PFSK-1 (cell line): ENCODE data around the gene LRFN3.

ENCODE experiments used
- FOXP2 ChIP-seq: optimal IDR thresholded peaks from 2 replicates; pipeline ENCODE3; 2011; ENCODE audit warnings: borderline replicate concordance, control low read depth, inconsistent platforms; ENCODE audit not compliant: insufficient read depth; ENCODE audit errors: extremely low read length, extremely low read depth
- POLR2AphosphoS5 ChIP-seq: IDR thresholded peaks from 2 replicates; pipeline ENCODE4 v1.6.1; 2012; ENCODE audit warnings: low read depth, mild to moderate bottlenecking, control low read depth, low read length, moderate library complexity
- SIN3A ChIP-seq: IDR thresholded peaks from 2 replicates; pipeline ENCODE4 v1.6.1; 2012; ENCODE audit warnings: mild to moderate bottlenecking, low read length, moderate library complexity, borderline replicate concordance; ENCODE audit not compliant: insufficient read depth
- TAF1 ChIP-seq: IDR thresholded peaks from 2 replicates; pipeline ENCODE4 v1.6.1; 2012; ENCODE audit warnings: low read length, control low read depth, borderline replicate concordance; ENCODE audit not compliant: insufficient read depth
- TF ChIP-seq, protein P1 (sequence below), 2 experiments: IDR thresholded peaks; 2 replicates each; pipeline versions ENCODE4 v1.6.1 to v1.8.0; 2011 to 2012; ENCODE audit warnings: low read depth in 2 of 2, low read length in 2 of 2, control low read depth in 1 of 2, inconsistent platforms in 1 of 2, mild to moderate bottlenecking in 1 of 2, moderate library complexity in 1 of 2; ENCODE audit not compliant: insufficient read depth in 1 of 2

DNA sequence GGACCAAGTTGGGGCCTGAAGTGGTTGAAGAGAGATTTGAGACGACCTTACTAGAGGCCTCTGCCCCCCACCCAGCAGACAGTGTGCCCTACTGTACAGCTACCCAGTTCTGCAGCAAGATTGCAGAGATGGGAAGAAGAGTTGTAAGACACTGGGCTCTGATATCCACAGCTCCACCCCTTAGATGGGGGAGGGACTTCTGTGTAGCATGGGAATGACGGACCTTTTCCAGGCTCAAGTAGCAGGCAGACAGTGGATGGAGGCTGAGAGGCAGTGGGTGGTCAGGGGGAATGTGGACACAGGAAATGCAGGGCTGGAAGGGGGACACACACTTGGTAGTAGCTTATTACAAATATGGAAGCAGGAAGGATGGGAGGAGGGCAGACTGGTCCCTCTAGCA is 13.0 kb downstream of the LRFN3 start:
- TF ChIP-seq POLR2AphosphoS5: no peak
- no peak for TF ChIP-seq TAF1
- TF ChIP-seq, protein P1, sequence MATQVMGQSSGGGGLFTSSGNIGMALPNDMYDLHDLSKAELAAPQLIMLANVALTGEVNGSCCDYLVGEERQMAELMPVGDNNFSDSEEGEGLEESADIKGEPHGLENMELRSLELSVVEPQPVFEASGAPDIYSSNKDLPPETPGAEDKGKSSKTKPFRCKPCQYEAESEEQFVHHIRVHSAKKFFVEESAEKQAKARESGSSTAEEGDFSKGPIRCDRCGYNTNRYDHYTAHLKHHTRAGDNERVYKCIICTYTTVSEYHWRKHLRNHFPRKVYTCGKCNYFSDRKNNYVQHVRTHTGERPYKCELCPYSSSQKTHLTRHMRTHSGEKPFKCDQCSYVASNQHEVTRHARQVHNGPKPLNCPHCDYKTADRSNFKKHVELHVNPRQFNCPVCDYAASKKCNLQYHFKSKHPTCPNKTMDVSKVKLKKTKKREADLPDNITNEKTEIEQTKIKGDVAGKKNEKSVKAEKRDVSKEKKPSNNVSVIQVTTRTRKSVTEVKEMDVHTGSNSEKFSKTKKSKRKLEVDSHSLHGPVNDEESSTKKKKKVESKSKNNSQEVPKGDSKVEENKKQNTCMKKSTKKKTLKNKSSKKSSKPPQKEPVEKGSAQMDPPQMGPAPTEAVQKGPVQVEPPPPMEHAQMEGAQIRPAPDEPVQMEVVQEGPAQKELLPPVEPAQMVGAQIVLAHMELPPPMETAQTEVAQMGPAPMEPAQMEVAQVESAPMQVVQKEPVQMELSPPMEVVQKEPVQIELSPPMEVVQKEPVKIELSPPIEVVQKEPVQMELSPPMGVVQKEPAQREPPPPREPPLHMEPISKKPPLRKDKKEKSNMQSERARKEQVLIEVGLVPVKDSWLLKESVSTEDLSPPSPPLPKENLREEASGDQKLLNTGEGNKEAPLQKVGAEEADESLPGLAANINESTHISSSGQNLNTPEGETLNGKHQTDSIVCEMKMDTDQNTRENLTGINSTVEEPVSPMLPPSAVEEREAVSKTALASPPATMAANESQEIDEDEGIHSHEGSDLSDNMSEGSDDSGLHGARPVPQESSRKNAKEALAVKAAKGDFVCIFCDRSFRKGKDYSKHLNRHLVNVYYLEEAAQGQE (IDR thresholded peaks at IDR 0.05; ENCODE audit: insufficient read depth in 1 of 2, low read depth in 2 of 2, low read length in 2 of 2): no peak
- TF ChIP-seq FOXP2: no peak
- no peak for TF ChIP-seq SIN3A
